GM21390 (cell line): ENCODE measurements around the gene KRTAP19-7.

Source experiments
- ATAC-seq: cut with Tn5 transposase; IDR thresholded peaks from one replicate; pipeline ENCODE4 v1.9.1; 2021; ENCODE audit not compliant: unreplicated experiment

The KRTAP19-7 gene

GRCh38 chr21:30561264-30561895 is at the start of gene KRTAP19-7:
TSS of gene KRTAP19-7 (minus strand) at chr21:30561314. CDS start at chr21:30561289, 25 bp downstream.
- ATAC-seq, result no peak

- ATAC-seq, result no peak
Observed at GRCh38 chr21:30605968-30606367, 44.9 kb upstream of the KRTAP19-7 start.

- ATAC-seq, result no peak
Observed at GRCh38 chr21:30600787-30601186, 39.7 kb upstream of the KRTAP19-7 start, which contains the start of gene KRTAP22-1. TSS of gene KRTAP22-1 (plus strand) at chr21:30601087.

DNA sequence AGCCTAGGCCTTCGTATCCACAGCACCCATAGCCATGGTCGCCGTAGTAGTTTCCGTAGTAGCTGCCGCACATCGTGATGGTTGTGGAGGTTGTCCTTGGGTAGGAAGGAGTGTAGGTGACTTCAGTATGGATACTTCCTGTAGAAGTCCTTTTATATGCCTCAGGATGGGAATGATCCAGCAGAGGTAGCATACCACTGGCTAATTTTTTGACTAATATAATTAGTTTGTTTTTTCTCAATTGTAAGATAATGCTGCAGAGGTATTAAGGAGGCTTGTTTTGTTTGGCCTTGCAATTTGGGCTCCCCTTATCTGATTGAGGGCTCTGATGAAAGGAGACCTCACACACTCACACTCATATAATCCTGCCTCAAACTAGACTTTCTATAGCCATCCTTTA is 37.7 kb upstream of the KRTAP19-7 start, which contains the start of gene KRTAP6-2:
TSS of gene KRTAP6-2 (minus strand) at position 101 of the 400 bp plus-strand sequence. CDS start at position 73, 28 bp downstream.
- no peak for ATAC-seq

GRCh38 chr21:30592140-30592539 is 31.0 kb upstream of the KRTAP19-7 start, which contains the start of gene KRTAP6-3:
TSS of gene KRTAP6-3 (plus strand) at chr21:30592440. CDS start at chr21:30592446, 6 bp downstream.
- no peak for ATAC-seq

GRCh38 chr21:30590297-30590696 is 29.2 kb upstream of the KRTAP19-7 start, which contains the start of gene KRTAP22-2:
TSS of gene KRTAP22-2 (minus strand) at chr21:30590397.
- no peak for ATAC-seq

DNA sequence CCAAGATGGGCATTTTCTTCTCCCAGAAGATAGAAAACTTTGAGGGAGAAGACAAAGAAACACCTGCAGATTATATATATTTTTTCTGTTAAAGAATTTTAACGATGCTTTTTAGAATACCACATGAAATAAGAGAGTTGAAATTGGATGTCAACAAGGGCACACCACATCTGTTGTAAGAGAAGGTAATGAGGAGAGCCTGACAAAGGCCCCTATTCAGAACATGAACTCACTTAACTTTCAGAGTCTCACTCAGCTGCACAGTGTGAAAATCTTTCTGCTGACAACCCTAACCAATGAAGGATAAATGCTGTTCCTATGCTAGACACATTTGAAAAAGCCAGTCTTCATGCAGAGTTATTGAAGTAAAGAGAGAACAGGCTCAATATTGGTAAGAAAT is 21.8 kb upstream of the KRTAP19-7 start:
- ATAC-seq, result no peak

DNA sequence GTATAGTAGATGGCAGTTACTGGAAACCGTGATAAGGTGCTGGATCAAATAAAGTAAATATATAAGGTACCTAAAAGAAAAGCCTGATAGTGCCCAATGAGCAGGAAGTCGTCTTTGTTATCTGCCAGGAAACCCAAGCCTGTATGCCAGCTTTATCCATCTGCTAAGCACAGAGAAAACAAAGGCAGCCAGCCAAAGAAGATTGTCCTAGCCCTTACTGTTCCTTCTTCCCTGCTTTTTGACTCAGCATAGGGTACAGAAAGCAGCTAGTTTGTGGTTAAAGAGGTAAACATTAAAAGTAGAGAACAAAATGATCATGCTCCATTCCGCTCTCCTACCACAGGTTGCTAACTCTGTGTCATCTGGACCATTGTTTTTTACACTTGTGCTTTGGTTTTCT is 19.0 kb upstream of the KRTAP19-7 start:
- no peak for ATAC-seq

GRCh38 chr21:30579346-30579745 is 18.2 kb upstream of the KRTAP19-7 start:
- no peak for ATAC-seq

GRCh38 chr21:30577766-30578165 is 16.7 kb upstream of the KRTAP19-7 start:
- no peak for ATAC-seq

- ATAC-seq, result no peak
Observed at GRCh38 chr21:30567617-30568016, 6.5 kb upstream of the KRTAP19-7 start.

GRCh38 chr21:30563630-30564029 is 2.5 kb upstream of the KRTAP19-7 start:
- no peak for ATAC-seq

- ATAC-seq, result no peak
Observed at GRCh38 chr21:30563072-30563471, 2.0 kb upstream of the KRTAP19-7 start.

- no peak for ATAC-seq
Observed at GRCh38 chr21:30561957-30562356, 843 bp upstream of the KRTAP19-7 start.

- no peak for ATAC-seq
Observed at GRCh38 chr21:30555095-30555494, 6.0 kb downstream of the KRTAP19-7 start.

- no peak for ATAC-seq
Observed at GRCh38 chr21:30552782-30553181, 8.3 kb downstream of the KRTAP19-7 start.

DNA sequence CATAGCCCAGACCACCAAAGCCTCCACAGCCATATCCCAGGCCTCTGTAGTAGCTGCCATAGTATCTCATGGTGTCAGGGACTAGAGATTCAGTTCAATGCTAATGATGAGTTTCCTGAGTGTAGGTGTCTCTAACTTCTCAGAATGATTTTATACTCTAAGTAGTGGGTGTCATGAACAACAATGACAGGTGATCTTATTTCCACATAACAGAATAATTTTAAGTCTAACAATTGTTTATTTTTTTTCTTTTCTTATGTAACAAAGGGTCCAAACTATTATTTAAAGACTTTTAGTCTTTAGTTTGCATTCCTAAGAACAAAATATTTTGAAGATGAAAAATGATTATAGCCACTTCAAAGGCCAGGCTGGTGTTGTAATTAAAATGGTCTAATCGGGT is 19.4 kb downstream of the KRTAP19-7 start, which contains the start of gene KRTAP19-6:
TSS of gene KRTAP19-6 (minus strand) at position 101 of the 400 bp plus-strand sequence. CDS start at position 70, 31 bp downstream.
- no peak for ATAC-seq

- ATAC-seq, result no peak
Observed at GRCh38 chr21:30518876-30519275, 42.2 kb downstream of the KRTAP19-7 start.

DNA sequence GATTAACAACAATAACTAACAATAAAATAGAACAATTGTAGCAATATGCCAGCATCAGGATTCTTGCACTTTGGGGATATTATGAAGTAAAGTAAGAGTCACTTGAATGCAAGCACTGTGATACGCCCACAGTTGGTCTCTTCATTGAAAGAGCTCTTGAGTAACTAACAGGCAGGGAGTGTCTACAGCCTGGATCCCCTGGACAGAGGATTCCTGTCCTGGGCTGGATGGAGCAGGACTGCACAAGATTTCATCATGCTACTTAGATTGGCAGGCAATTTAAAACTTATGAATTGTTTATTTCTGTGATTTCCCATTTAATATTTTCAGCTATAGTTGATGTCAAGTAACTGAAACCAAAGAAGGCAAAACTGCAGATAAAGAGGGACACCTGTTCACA is 45.4 kb downstream of the KRTAP19-7 start:
- ATAC-seq, result no peak
